IMR-90 (cell line): ENCODE data around the gene CAPN5. TPM values are rescaled to one million over a fixed set of nuclear protein-coding genes. Genes with fewer than 3 reads are reported as not detected.

Source experiments
- ATAC-seq: fragments of 200-7000 bp; cut with Tn5 transposase; 2 replicates; pipeline ENCODE4 v1.9.1; 2020; ENCODE audit warnings: low read depth, mild to moderate bottlenecking, moderate library complexity
- BruUV-seq: library from RNA; stranded (reverse); fragments of 400-500 nt; replicated peaks from 2 replicates; lab custom pipeline; 2021; lab: Mats Ljungman, UMichigan
- CTCF ChIA-PET: fragments of 300-600 bp; formaldehyde crosslinking; extraction: SDS; loops from one replicate; lab custom pipeline; 2021; ENCODE audit warnings: antibody characterized with exemption; lab: Yijun Ruan, JAX
- POLR2A ChIA-PET: fragments of 300-600 bp; sonication (Branson Sonifier 250); formaldehyde crosslinking; loops from one replicate; lab custom pipeline; 2022; ENCODE audit warnings: antibody characterized with exemption; ENCODE audit not compliant: unreplicated experiment; lab: Charles Lee
- DNase-seq: peaks from one replicate; pipeline ENCODE4 v3.0.0; 2013
- H2AFZ ChIP-seq: replicated peaks from 2 replicates; pipeline ENCODE3; 2013; ENCODE audit warnings: low read length, mild to moderate bottlenecking; ENCODE audit not compliant: poor library complexity
- H2AK5ac ChIP-seq: 2 replicates; pipeline ENCODE4 v1.6.1; 2013; ENCODE audit warnings: low read depth, low read length, inconsistent platforms
- H2AK9ac ChIP-seq: replicated peaks from 2 replicates; pipeline ENCODE3; 2013; ENCODE audit warnings: mild to moderate bottlenecking, low read depth, low read length, moderate library complexity; ENCODE audit not compliant: poor library complexity
- H2BK120ac ChIP-seq: 2 replicates; pipeline ENCODE4 v1.6.1; 2013; ENCODE audit warnings: low read depth, low read length, inconsistent platforms
- H2BK15ac ChIP-seq: 3 replicates; pipeline ENCODE4 v1.6.1; 2013; ENCODE audit warnings: low read depth, low read length, inconsistent platforms
- H2BK20ac ChIP-seq: 2 replicates; pipeline ENCODE4 v1.6.1; 2013; ENCODE audit warnings: low read depth, mild to moderate bottlenecking, inconsistent platforms, low read length, moderate library complexity
- H2BK5ac ChIP-seq: 2 replicates; pipeline ENCODE4 v1.6.1; 2013; ENCODE audit warnings: mild to moderate bottlenecking, low read depth, low read length, inconsistent platforms; ENCODE audit not compliant: poor library complexity, severe bottlenecking
- H3K14ac ChIP-seq: replicated peaks from 2 replicates; pipeline ENCODE4 v1.6.1; 2013; ENCODE audit warnings: low read depth, low read length, inconsistent platforms
- H3K18ac ChIP-seq: 2 replicates; pipeline ENCODE4 v1.6.1; 2013; ENCODE audit warnings: low read depth, low read length, control low read depth
- H3K23ac ChIP-seq: 2 replicates; pipeline ENCODE4 v1.6.1; 2013; ENCODE audit warnings: low read depth, low read length, inconsistent platforms
- H3K27ac ChIP-seq: 2 replicates; pipeline ENCODE4 v1.5.1; 2013; ENCODE audit warnings: mild to moderate bottlenecking, control low read depth, low read length; ENCODE audit not compliant: insufficient read depth
- H3K27me3 ChIP-seq: 2 replicates; pipeline ENCODE4 v1.6.1; 2013; ENCODE audit warnings: low read length; ENCODE audit not compliant: control insufficient read depth, insufficient read depth
- H3K36me3 ChIP-seq: 2 replicates; pipeline ENCODE4 v1.6.1; 2013; ENCODE audit warnings: low read length, mixed read lengths; ENCODE audit not compliant: control insufficient read depth, insufficient read depth
- H3K4ac ChIP-seq: 2 replicates; pipeline ENCODE4 v1.6.1; 2013; ENCODE audit warnings: low read depth, low read length, inconsistent platforms
- H3K4me1 ChIP-seq: 2 replicates; pipeline ENCODE4 v1.6.1; 2013; ENCODE audit warnings: low read length, mixed read lengths; ENCODE audit not compliant: control insufficient read depth, insufficient read depth
- H3K4me2 ChIP-seq: 2 replicates; pipeline ENCODE4 v1.6.1; 2013; ENCODE audit warnings: low read depth, mild to moderate bottlenecking, control low read depth, low read length, moderate library complexity
- H3K4me3 ChIP-seq: 2 replicates; pipeline ENCODE4 v1.5.1; 2013; ENCODE audit warnings: low read depth, mild to moderate bottlenecking, control low read depth, low read length, moderate library complexity; ENCODE audit not compliant: insufficient read depth
- H3K56ac ChIP-seq: 2 replicates; pipeline ENCODE4 v1.6.1; 2013; ENCODE audit warnings: low read length, inconsistent platforms; ENCODE audit not compliant: insufficient read depth; ENCODE audit errors: extremely low read depth
- H3K79me1 ChIP-seq, 2 experiments: 2 replicates each; pipeline ENCODE4 v1.6.1; 2013; ENCODE audit warnings: low read length in 2 of 2, inconsistent platforms in 1 of 2, low read depth in 1 of 2
- H3K9ac ChIP-seq: 2 replicates; pipeline ENCODE4 v1.6.1; 2013; ENCODE audit warnings: low read depth, low read length, control low read depth
- H3K9me1 ChIP-seq: 2 replicates; pipeline ENCODE4 v1.6.1; 2013; ENCODE audit warnings: low read length, inconsistent platforms; ENCODE audit not compliant: insufficient read depth
- H3K9me3 ChIP-seq: 2 replicates; pipeline ENCODE4 v1.6.1; 2013; ENCODE audit warnings: low read length; ENCODE audit not compliant: control insufficient read depth, insufficient read depth
- H4K20me1 ChIP-seq: 2 replicates; pipeline ENCODE4 v1.6.1; 2013; ENCODE audit warnings: low read length, inconsistent platforms; ENCODE audit not compliant: insufficient read depth
- H4K5ac ChIP-seq: 2 replicates; pipeline ENCODE4 v1.6.1; 2013; ENCODE audit warnings: mild to moderate bottlenecking, low read depth, low read length, control low read depth
- H4K8ac ChIP-seq, 2 experiments: 2 replicates each; pipeline ENCODE4 v1.6.1; 2013; ENCODE audit warnings: low read depth in 2 of 2, low read length in 2 of 2, control low read depth in 1 of 2, inconsistent platforms in 1 of 2
- H4K91ac ChIP-seq: 2 replicates; pipeline ENCODE4 v1.6.1; 2013; ENCODE audit warnings: low read depth, low read length, inconsistent platforms; ENCODE audit not compliant: insufficient read depth
- BHLHE40 ChIP-seq: fragments of 150-350 bp; IDR thresholded peaks from 2 replicates; pipeline ENCODE4 v1.6.1; 2016; ENCODE audit warnings: mild to moderate bottlenecking, low read depth, low read length
- CEBPB ChIP-seq: IDR thresholded peaks from 2 replicates; pipeline ENCODE4 v1.6.1; 2012; ENCODE audit warnings: low read depth, low read length, improper control_type of control experiment
- CHD1 ChIP-seq: IDR thresholded peaks from 2 replicates; pipeline ENCODE4 v1.6.1; 2012; ENCODE audit warnings: low read depth, low read length, improper control_type of control experiment
- FOS ChIP-seq: fragments of 150-350 bp; IDR thresholded peaks from 2 replicates; pipeline ENCODE4 v1.6.1; 2016; ENCODE audit warnings: low read depth, low read length
- MAFK ChIP-seq: IDR thresholded peaks from 2 replicates; pipeline ENCODE4 v1.6.1; 2012; ENCODE audit warnings: low read depth, low read length, improper control_type of control experiment
- MAZ ChIP-seq: IDR thresholded peaks from 2 replicates; pipeline ENCODE4 v1.6.1; 2012; ENCODE audit warnings: low read depth, mild to moderate bottlenecking, low read length, improper control_type of control experiment, moderate library complexity, borderline replicate concordance
- MXI1 ChIP-seq: IDR thresholded peaks from 2 replicates; pipeline ENCODE4 v1.6.1; 2012; ENCODE audit warnings: low read depth, mild to moderate bottlenecking, low read length, moderate library complexity, borderline replicate concordance
- NFE2L2 ChIP-seq: fragments of 150-350 bp; IDR thresholded peaks from 2 replicates; pipeline ENCODE4 v1.6.1; 2016; ENCODE audit warnings: low read depth, mild to moderate bottlenecking, low read length
- POLR2A ChIP-seq: IDR thresholded peaks from 2 replicates; pipeline ENCODE4 v1.6.1; 2012; ENCODE audit warnings: mild to moderate bottlenecking, low read depth, low read length
- RAD21 ChIP-seq: IDR thresholded peaks from 2 replicates; pipeline ENCODE4 v1.6.1; 2012; ENCODE audit warnings: low read length, improper control_type of control experiment
- RCOR1 ChIP-seq: IDR thresholded peaks from 2 replicates; pipeline ENCODE4 v1.6.1; 2012; ENCODE audit warnings: mild to moderate bottlenecking, low read length, improper control_type of control experiment; ENCODE audit not compliant: insufficient replicate concordance
- RFX5 ChIP-seq: IDR thresholded peaks from 2 replicates; pipeline ENCODE4 v1.8.0; 2012; ENCODE audit warnings: low read depth, mild to moderate bottlenecking, low read length, moderate library complexity
- SMC3 ChIP-seq: fragments of 150-350 bp; IDR thresholded peaks from 2 replicates; pipeline ENCODE4 v1.6.1; 2016; ENCODE audit warnings: low read depth, mild to moderate bottlenecking, antibody characterized with exemption, low read length, moderate library complexity
- USF2 ChIP-seq: fragments of 150-350 bp; IDR thresholded peaks from 2 replicates; pipeline ENCODE4 v1.6.1; 2017; ENCODE audit warnings: mild to moderate bottlenecking, antibody characterized with exemption, low read length, low read depth
- WGBS, 2 experiments: methylation state at CpG; one replicate each; pipeline versions ENCODE4 v1.1.5 to v1.1.7; 2013; ENCODE audit warnings: missing lambda C conversion rate in 2 of 2; ENCODE audit not compliant: insufficient read length in 1 of 2; ENCODE audit errors: extremely low coverage in 2 of 2; 5-methylcytosine and 5-hydroxymethylcytosine counted together
- dilution Hi-C: fragments of 300-500 bp; cut with HindIII; formaldehyde crosslinking; loops from one replicate; pipeline ENCODE4 v1.14.3; 2018; ENCODE audit warnings: low sequenced_read_pairs; ENCODE audit not compliant: unreplicated experiment
- in situ Hi-C: fragments of 300-500 bp; cut with MboI; formaldehyde crosslinking; loops from 3 replicates; pipeline ENCODE4 v1.14.3; 2019; ENCODE audit warnings: low sequenced_read_pairs, inconsistent platforms, mixed read lengths
- intact Hi-C: fragments of 100-400 bp; cut with micrococcal nuclease; formaldehyde crosslinking; loops from 2 replicates; pipeline ENCODE4 v1.10.0; 2022
- polyA plus RNA-seq, 3 experiments: library from polyadenylated mRNA; depleted of rRNA; stranded (reverse); fragments of >200 nt; gene quantifications; 2 replicates each; pipeline ENCODE4 v1.2.3, GENCODE V29; 2012; ENCODE audit warnings: low replicate concordance in 1 of 3
- total RNA-seq: library from RNA; depleted of rRNA; stranded (reverse); fragments of >200 nt; gene quantifications from 2 replicates; pipeline ENCODE4 v1.2.3, GENCODE V29; 2012
- TF ChIP-seq, protein P1 (sequence below): fragments of 150-350 bp; IDR thresholded peaks from 2 replicates; pipeline ENCODE4 v1.6.1; 2016; ENCODE audit warnings: low read depth, mild to moderate bottlenecking, low read length, moderate library complexity, borderline replicate concordance
- TF ChIP-seq, protein P2 (sequence below): conservative IDR thresholded peaks from 2 replicates; pipeline ENCODE4 v1.5.1; 2012; ENCODE audit warnings: mild to moderate bottlenecking, low read depth, low read length, improper control_type of control experiment

CAPN5 gene
- total and polyA plus RNA-seq, 2 of the 4 experiments (the other 2 are of a cell fraction), result 8.1 to 24.0 TPM

DNA sequence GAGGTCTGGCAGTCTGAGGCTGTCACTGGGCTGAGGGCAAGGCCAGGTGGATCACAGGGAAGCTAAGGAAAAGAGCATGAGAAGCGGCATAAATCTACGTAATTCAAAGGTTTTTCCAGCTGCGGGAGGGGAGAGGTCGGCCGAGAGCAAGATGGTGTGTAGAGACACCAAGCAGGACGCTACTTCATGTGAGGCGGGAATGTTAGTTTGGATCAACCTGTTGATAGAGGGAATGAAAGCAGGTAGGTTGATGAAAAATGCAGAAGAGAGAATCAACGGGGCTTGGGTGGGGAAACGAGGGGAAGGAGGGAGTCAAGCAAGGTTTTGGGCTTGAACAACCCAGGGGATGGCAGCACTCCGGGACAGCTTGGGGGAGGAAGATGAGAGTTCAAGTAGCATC lies 29.7 kb upstream of the CAPN5 start:
- TF ChIP-seq RAD21 (no peak), CEBPB (no peak), NFE2L2 (no peak), SMC3 (no peak), FOS (no peak), CHD1 (no peak), MXI1 (no peak), RFX5 (no peak), RCOR1 (no peak), POLR2A (no peak), MAZ (no peak), MAFK (no peak), USF2 (no peak), BHLHE40 (no peak)
- TF ChIP-seq, protein P1, sequence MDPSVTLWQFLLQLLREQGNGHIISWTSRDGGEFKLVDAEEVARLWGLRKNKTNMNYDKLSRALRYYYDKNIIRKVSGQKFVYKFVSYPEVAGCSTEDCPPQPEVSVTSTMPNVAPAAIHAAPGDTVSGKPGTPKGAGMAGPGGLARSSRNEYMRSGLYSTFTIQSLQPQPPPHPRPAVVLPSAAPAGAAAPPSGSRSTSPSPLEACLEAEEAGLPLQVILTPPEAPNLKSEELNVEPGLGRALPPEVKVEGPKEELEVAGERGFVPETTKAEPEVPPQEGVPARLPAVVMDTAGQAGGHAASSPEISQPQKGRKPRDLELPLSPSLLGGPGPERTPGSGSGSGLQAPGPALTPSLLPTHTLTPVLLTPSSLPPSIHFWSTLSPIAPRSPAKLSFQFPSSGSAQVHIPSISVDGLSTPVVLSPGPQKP, result no peak
- TF ChIP-seq, protein P2, sequence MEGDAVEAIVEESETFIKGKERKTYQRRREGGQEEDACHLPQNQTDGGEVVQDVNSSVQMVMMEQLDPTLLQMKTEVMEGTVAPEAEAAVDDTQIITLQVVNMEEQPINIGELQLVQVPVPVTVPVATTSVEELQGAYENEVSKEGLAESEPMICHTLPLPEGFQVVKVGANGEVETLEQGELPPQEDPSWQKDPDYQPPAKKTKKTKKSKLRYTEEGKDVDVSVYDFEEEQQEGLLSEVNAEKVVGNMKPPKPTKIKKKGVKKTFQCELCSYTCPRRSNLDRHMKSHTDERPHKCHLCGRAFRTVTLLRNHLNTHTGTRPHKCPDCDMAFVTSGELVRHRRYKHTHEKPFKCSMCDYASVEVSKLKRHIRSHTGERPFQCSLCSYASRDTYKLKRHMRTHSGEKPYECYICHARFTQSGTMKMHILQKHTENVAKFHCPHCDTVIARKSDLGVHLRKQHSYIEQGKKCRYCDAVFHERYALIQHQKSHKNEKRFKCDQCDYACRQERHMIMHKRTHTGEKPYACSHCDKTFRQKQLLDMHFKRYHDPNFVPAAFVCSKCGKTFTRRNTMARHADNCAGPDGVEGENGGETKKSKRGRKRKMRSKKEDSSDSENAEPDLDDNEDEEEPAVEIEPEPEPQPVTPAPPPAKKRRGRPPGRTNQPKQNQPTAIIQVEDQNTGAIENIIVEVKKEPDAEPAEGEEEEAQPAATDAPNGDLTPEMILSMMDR, result no peak
- Histone ChIP-seq H3K4me2 (no peak overlapping the region), H3K27me3 (peaks cover 29% of the 10 kb centered on the region), H3K18ac (no peak overlapping the region), H2AK9ac (no peak overlapping the region), H3K4me3 (no peak overlapping the region), H2BK120ac (no peak overlapping the region), H3K79me1 (no peaks in the 10 kb centered on the region), H3K9me1 (peaks cover 2% of the 10 kb centered on the region; the same call in 1 of the 2 replicates), H2AFZ (no peak overlapping the region), H3K9ac (no peak overlapping the region), H3K14ac (no peak overlapping the region), H4K91ac (no peak overlapping the region), H3K4me1 (peaks cover 3% of the 10 kb centered on the region; the same call in 1 of the 2 replicates), H3K4ac (no peak overlapping the region), H4K20me1 (no peaks in the 10 kb centered on the region; the same call in none of the 2 replicates), H3K9me3 (no peaks in the 10 kb centered on the region), H2BK15ac (no peak overlapping the region), H4K8ac (no peak overlapping the region), H2BK20ac (no peak overlapping the region), H3K56ac (no peak overlapping the region), H2AK5ac (no peak overlapping the region), H3K23ac (no peak overlapping the region), H3K27ac (no peak overlapping the region), H4K5ac (no peak overlapping the region), H2BK5ac (no peak overlapping the region), H3K36me3 (no peaks in the 10 kb centered on the region)
- no TSS peak for BruUV-seq
- in situ Hi-C loops (loop anchor here (10.0 to 25.0 kb wide), 2 partner anchors 222 to 300 kb away; no protein-coding TSS in a partner anchor), dilution Hi-C loops (no loop called here), intact Hi-C loops (loop anchor here (10.0 kb wide), 1 partner anchor 62 kb away; no protein-coding TSS in a partner anchor)
- POLR2A ChIA-PET, result no interaction called here
- ATAC-seq, result no peak
- CTCF ChIA-PET, result interaction anchor here (0.7 kb wide), 1 partner anchor 11 kb away, joined by 3 read pairs; no protein-coding TSS in a partner anchor
- WGBS, 2 experiments, result 84% methylated on average over 9 of the region's 10 CpGs; no CpG with 5 or more reads in 1 of the 2 experiments
- DNase-seq, result no peak
